H1 (cell line): ENCODE data around the gene TGM3. TPM values are rescaled to one million over a fixed set of nuclear protein-coding genes. Genes with fewer than 3 reads are reported as not detected.

Source experiments
- CTCF ChIA-PET: fragments of 300-600 bp; sonication (Branson Sonifier 250); formaldehyde crosslinking; loops from one replicate; lab custom pipeline; 2021; ENCODE audit not compliant: partially characterized antibody; lab: Charles Lee
- POLR2A ChIA-PET: fragments of 300-600 bp; sonication (Branson Sonifier 250); formaldehyde crosslinking; loops from one replicate; lab custom pipeline; 2021; ENCODE audit warnings: inconsistent platforms; ENCODE audit not compliant: partially characterized antibody; lab: Charles Lee
- DNase-seq, 2 experiments: peaks; one replicate each; pipeline versions ENCODE4 v3.0.0 to v3.0.0-alpha.2; 2010 to 2022; ENCODE audit warnings: low spot score in 2 of 2, low read depth in 1 of 2, mixed read lengths in 1 of 2
- FAIRE-seq: peaks from 2 replicates; lab custom pipeline; 2011; peaks lifted over from hg19 to GRCh38; lab: Jason Lieb, UNC
- H2AFZ ChIP-seq: 2 replicates; pipeline ENCODE4 v1.8.1; 2012; ENCODE audit warnings: low read length, inconsistent platforms
- H2AK5ac ChIP-seq: 2 replicates; pipeline ENCODE4 v1.6.1; 2013; ENCODE audit warnings: low read depth, low read length
- H2BK120ac ChIP-seq: replicated peaks from 2 replicates; pipeline ENCODE3; 2013; ENCODE audit warnings: low read depth, low read length, inconsistent platforms
- H2BK12ac ChIP-seq: 2 replicates; pipeline ENCODE4 v1.6.1; 2013; ENCODE audit warnings: low read depth, low read length
- H2BK15ac ChIP-seq: 2 replicates; pipeline ENCODE4 v1.6.1; 2013; ENCODE audit warnings: low read length
- H2BK20ac ChIP-seq: 2 replicates; pipeline ENCODE4 v1.6.1; 2013; ENCODE audit warnings: low read length
- H2BK5ac ChIP-seq: 2 replicates; pipeline ENCODE4 v1.6.1; 2013; ENCODE audit warnings: low read depth, low read length
- H3K14ac ChIP-seq: 2 replicates; pipeline ENCODE4 v1.6.1; 2013; ENCODE audit warnings: inconsistent platforms; ENCODE audit not compliant: insufficient read length
- H3K18ac ChIP-seq: 2 replicates; pipeline ENCODE4 v1.6.1; 2013; ENCODE audit warnings: low read length; ENCODE audit errors: extremely low read depth
- H3K23ac ChIP-seq: 2 replicates; pipeline ENCODE4 v1.6.1; 2013; ENCODE audit warnings: inconsistent platforms; ENCODE audit not compliant: insufficient read length
- H3K23me2 ChIP-seq: 2 replicates; pipeline ENCODE4 v1.6.1; 2013; ENCODE audit warnings: low read depth, low read length
- H3K27ac ChIP-seq: 2 replicates; pipeline ENCODE4 v1.6.1; 2011; ENCODE audit warnings: low read depth, low read length, inconsistent platforms
- H3K27me3 ChIP-seq, 4 experiments: replicated peaks in 1 of 4; 1 replicate in 1 of 4; 2 replicates in 3 of 4; pipeline versions ENCODE4 v1.6.1 to v1.8.1; 2011 to 2013; ENCODE audit warnings: low read length in 3 of 4, mild to moderate bottlenecking in 3 of 4, inconsistent platforms in 2 of 4, mixed read lengths in 2 of 4, moderate library complexity in 1 of 4; ENCODE audit not compliant: control insufficient read depth in 3 of 4, insufficient read depth in 3 of 4; ENCODE audit errors: extremely low read depth in 1 of 4
- H3K36me3 ChIP-seq, 4 experiments: 2 replicates each; pipeline versions ENCODE4 v1.6.1 to v1.8.1; 2011 to 2013; ENCODE audit warnings: mild to moderate bottlenecking in 4 of 4, low read length in 3 of 4, moderate library complexity in 2 of 4, control low read depth in 1 of 4, inconsistent platforms in 1 of 4; ENCODE audit not compliant: insufficient read depth in 4 of 4, control insufficient read depth in 2 of 4
- H3K4ac ChIP-seq: replicated peaks from 2 replicates; pipeline ENCODE3; 2013; ENCODE audit warnings: low read length, low read depth, mixed read lengths, inconsistent platforms; ENCODE audit not compliant: insufficient read length
- H3K4me1 ChIP-seq, 4 experiments: replicated peaks in 1 of 4; 1 replicate in 1 of 4; 2 replicates in 3 of 4; pipeline versions ENCODE4 v1.6.1 to v1.8.1; 2011 to 2013; ENCODE audit warnings: low read length in 3 of 4, inconsistent platforms in 2 of 4, mixed read lengths in 1 of 4; ENCODE audit not compliant: insufficient read depth in 4 of 4, control insufficient read depth in 3 of 4
- H3K4me2 ChIP-seq, 2 experiments: 2 replicates each; pipeline versions ENCODE4 v1.6.1 to v1.8.1; 2011 to 2013; ENCODE audit warnings: low read depth in 2 of 2, low read length in 2 of 2, control low read depth in 1 of 2, inconsistent platforms in 1 of 2, mild to moderate bottlenecking in 1 of 2; ENCODE audit not compliant: insufficient read depth in 1 of 2
- H3K4me3 ChIP-seq, 4 experiments: fragments of 200-600, 300-600 bp in 1 of 4; sonication (generic), shearing (Covaris generic), sonication (Bioruptor Twin) in 1 of 4; 2 replicates each; pipeline versions ENCODE4 v1.5.1 to v1.8.1; 2011 to 2016; ENCODE audit warnings: low read length in 4 of 4, low read depth in 3 of 4, control low read depth in 2 of 4, inconsistent platforms in 2 of 4, mild to moderate bottlenecking in 2 of 4, mixed read lengths in 1 of 4, moderate library complexity in 1 of 4; ENCODE audit not compliant: insufficient read depth in 2 of 4; ENCODE audit errors: extremely low read depth in 1 of 4
- H3K56ac ChIP-seq: replicated peaks from 2 replicates; pipeline ENCODE3; 2013; ENCODE audit warnings: low read depth, mild to moderate bottlenecking, mixed read lengths, low read length, inconsistent platforms; ENCODE audit not compliant: insufficient read length
- H3K79me1 ChIP-seq: 2 replicates; pipeline ENCODE4 v1.6.1; 2013; ENCODE audit warnings: low read depth, low read length, control low read depth
- H3K79me2 ChIP-seq, 2 experiments: 2 replicates each; pipeline versions ENCODE4 v1.6.1 to v1.8.1; 2012 to 2013; ENCODE audit warnings: low read length in 2 of 2, mild to moderate bottlenecking in 2 of 2, inconsistent platforms in 1 of 2; ENCODE audit not compliant: insufficient read depth in 2 of 2, control insufficient read depth in 1 of 2
- H3K9ac ChIP-seq, 4 experiments: replicated peaks in 1 of 4; 1 replicate in 1 of 4; 2 replicates in 3 of 4; pipeline versions ENCODE4 v1.6.1 to v1.8.1; 2011 to 2013; ENCODE audit warnings: low read depth in 3 of 4, low read length in 3 of 4, control low read depth in 2 of 4, mild to moderate bottlenecking in 2 of 4, moderate library complexity in 2 of 4, inconsistent platforms in 1 of 4; ENCODE audit errors: extremely low read depth in 1 of 4
- H3K9me3 ChIP-seq, 2 experiments: 2 replicates each; pipeline versions ENCODE4 v1.6.1 to v1.8.1; 2012 to 2013; ENCODE audit warnings: mild to moderate bottlenecking in 2 of 2, moderate library complexity in 2 of 2, control low read depth in 1 of 2, inconsistent platforms in 1 of 2, low read depth in 1 of 2, low read length in 1 of 2, mixed read lengths in 1 of 2; ENCODE audit not compliant: insufficient read depth in 2 of 2
- H4K20me1 ChIP-seq, 2 experiments: replicated peaks in 1 of 2; 2 replicates each; pipeline versions ENCODE3 to v1.8.1; 2011 to 2013; ENCODE audit warnings: inconsistent platforms in 2 of 2, low read length in 2 of 2, mild to moderate bottlenecking in 1 of 2; ENCODE audit not compliant: insufficient read depth in 2 of 2, control insufficient read depth in 1 of 2
- H4K5ac ChIP-seq: 2 replicates; pipeline ENCODE4 v1.6.1; 2013; ENCODE audit warnings: low read length, low read depth, mixed read lengths, inconsistent platforms; ENCODE audit not compliant: insufficient read length
- H4K8ac ChIP-seq: 2 replicates; pipeline ENCODE4 v1.8.0; 2013; ENCODE audit warnings: mild to moderate bottlenecking, moderate library complexity, low read length, inconsistent platforms; ENCODE audit not compliant: insufficient read depth; ENCODE audit errors: extremely low read depth
- H4K91ac ChIP-seq: replicated peaks from 2 replicates; pipeline ENCODE3; 2013; ENCODE audit warnings: low read length, mixed read lengths, inconsistent platforms; ENCODE audit not compliant: insufficient read length
- ASH2L ChIP-seq: fragments of 200-600, 300-600 bp; sonication (generic); IDR thresholded peaks from one replicate; pipeline ENCODE4 v1.7.1; 2017; ENCODE audit warnings: low read length
- CHD1 ChIP-seq: IDR thresholded peaks from 2 replicates; pipeline ENCODE4 v1.6.1; 2012; ENCODE audit warnings: low read depth, low read length, improper control_type of control experiment
- CHD2 ChIP-seq: IDR thresholded peaks from 2 replicates; pipeline ENCODE4 v1.6.1; 2012; ENCODE audit warnings: low read length, improper control_type of control experiment
- GABPA ChIP-seq: IDR thresholded peaks from 2 replicates; pipeline ENCODE4 v1.6.1; 2011; ENCODE audit warnings: mild to moderate bottlenecking, low read length, moderate library complexity, borderline replicate concordance; ENCODE audit not compliant: insufficient read depth
- KDM1A ChIP-seq: fragments of 200-600, 300-600 bp; sonication (generic); IDR thresholded peaks from 2 replicates; pipeline ENCODE4 v1.7.1; 2016; ENCODE audit warnings: mild to moderate bottlenecking, low read length, borderline replicate concordance
- KDM5A ChIP-seq: fragments of 200-600 bp; IDR thresholded peaks from 2 replicates; pipeline ENCODE4 v1.7.1; 2012; ENCODE audit warnings: mild to moderate bottlenecking, low read length, inconsistent platforms, mixed read lengths
- SP1 ChIP-seq: IDR thresholded peaks from 2 replicates; pipeline ENCODE4 v1.6.1; 2011; ENCODE audit warnings: low read depth, low read length
- TAF1 ChIP-seq: IDR thresholded peaks from 2 replicates; pipeline ENCODE4 v1.6.1; 2011; ENCODE audit warnings: mild to moderate bottlenecking, low read depth, low read length
- TBP ChIP-seq: IDR thresholded peaks from 2 replicates; pipeline ENCODE4 v1.6.1; 2011; ENCODE audit warnings: low read depth, low read length, improper control_type of control experiment
- TCF12 ChIP-seq: IDR thresholded peaks from 2 replicates; pipeline ENCODE4 v1.6.1; 2011; ENCODE audit warnings: low read depth, mild to moderate bottlenecking, low read length
- TEAD4 ChIP-seq: IDR thresholded peaks from 2 replicates; pipeline ENCODE4 v1.6.1; 2012; ENCODE audit warnings: low read depth, low read length, inconsistent platforms, mixed read lengths
- ZNF274 ChIP-seq: IDR thresholded peaks from 2 replicates; pipeline ENCODE4 v1.7.0; 2012; ENCODE audit warnings: low read length, borderline replicate concordance; ENCODE audit errors: extremely low read depth
- WGBS, 2 experiments: shearing (Covaris generic) in 1 of 2; methylation state at CpG; one replicate each; pipeline versions ENCODE4 v1.1.6 to v1.1.7; 2013 to 2015; ENCODE audit warnings: low lambda C conversion rate in 2 of 2, mixed read lengths in 2 of 2, inconsistent platforms in 1 of 2, low coverage in 1 of 2, missing lambda C conversion rate in 1 of 2; ENCODE audit not compliant: insufficient replicate concordance in 2 of 2, insufficient coverage in 1 of 2, insufficient read length in 1 of 2; ENCODE audit errors: extremely low coverage in 1 of 2, missing lambda C conversion rate in 1 of 2; 5-methylcytosine and 5-hydroxymethylcytosine counted together
- polyA plus RNA-seq, 7 experiments: library from polyadenylated mRNA; depleted of rRNA in 3 of 7; stranded (reverse) in 5 of 7; unstranded in 2 of 7; fragments of >200 nt in 5 of 7; fragments of 200-250 nt in 2 of 7; gene quantifications; 1 replicate in 5 of 7; 2 replicates in 1 of 7; 4 replicates in 1 of 7; pipeline versions ENCODE4 v1.2.1 to v1.2.3, GENCODE V29; 2011 to 2013; ENCODE audit warnings: missing spikeins in 2 of 7, mixed read lengths in 2 of 7
- total RNA-seq: library from RNA; stranded (reverse); fragmentation: NEBNext Ultra II Directional; extraction: Animal tissue kit (Norgen Biotek cat#: 25700); gene quantifications from 2 replicates; pipeline ENCODE4 v1.2.1, GENCODE V29; 2021
- TF ChIP-seq, protein P1 (sequence below): IDR thresholded peaks from 2 replicates; pipeline ENCODE4 v1.6.1; 2012; ENCODE audit warnings: inconsistent platforms

Gene TGM3
- total and polyA plus RNA-seq, 2 of the 8 experiments (the other 6 are each of a cell fraction or from before 2014, with no cell fraction given) = 0.12 TPM; not detected in 1

DNA sequence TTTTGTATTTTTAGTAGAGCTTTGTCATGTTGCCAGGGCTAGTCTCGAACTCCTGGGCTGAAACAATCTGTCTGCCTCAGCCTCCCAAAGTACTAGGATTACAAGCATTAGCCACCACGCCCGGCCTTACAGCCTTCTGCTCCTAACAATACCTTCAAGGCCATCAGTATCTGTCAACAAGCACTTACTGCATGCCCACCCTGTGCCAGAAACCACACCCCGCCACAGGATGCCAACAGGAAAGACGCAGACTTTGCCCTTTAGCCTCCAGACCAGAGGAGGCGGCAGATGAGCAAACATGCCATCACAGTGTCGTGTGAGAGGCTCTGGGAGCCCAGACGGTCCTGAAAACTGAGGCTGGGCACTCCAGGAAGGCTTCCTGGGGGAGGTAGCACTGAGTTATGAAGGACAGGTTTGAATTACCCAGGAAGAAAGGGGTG, 34.7 kb upstream of the TGM3 start:
- no peak overlapping the region for H4K91ac ChIP-seq
- POLR2A ChIA-PET = no interaction called here
- CTCF ChIA-PET = no interaction called here
- TF ChIP-seq TAF1 = no peak
- TF ChIP-seq, protein P1, sequence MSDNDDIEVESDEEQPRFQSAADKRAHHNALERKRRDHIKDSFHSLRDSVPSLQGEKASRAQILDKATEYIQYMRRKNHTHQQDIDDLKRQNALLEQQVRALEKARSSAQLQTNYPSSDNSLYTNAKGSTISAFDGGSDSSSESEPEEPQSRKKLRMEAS = no peak
- no peak for TF ChIP-seq GABPA
- TF ChIP-seq KDM5A = no peak
- TF ChIP-seq KDM1A = no peak
- no peak for TF ChIP-seq ASH2L
- no peak for TF ChIP-seq TCF12
- no peak for TF ChIP-seq ZNF274
- no peak for TF ChIP-seq TBP
- TF ChIP-seq SP1 = no peak
- no peak for TF ChIP-seq CHD2
- no peak for TF ChIP-seq CHD1
- TF ChIP-seq TEAD4 = no peak

More for the DNA sequence above, 34.7 kb upstream of the TGM3 start:
- FAIRE-seq = no peak
- no peak overlapping the region for H2AFZ ChIP-seq
- H3K4ac ChIP-seq = no peak overlapping the region
- no peak overlapping the region for H2BK5ac ChIP-seq
- H2BK20ac ChIP-seq = no peak overlapping the region
- no peaks in the 10 kb centered on the region for H3K27me3 ChIP-seq
- H4K5ac ChIP-seq = no peak overlapping the region
- H3K56ac ChIP-seq = no peak overlapping the region
- H3K4me3 ChIP-seq = no peak overlapping the region
- no peak overlapping the region for H2BK12ac ChIP-seq
- H3K23ac ChIP-seq = no peak overlapping the region
- no peaks in the 10 kb centered on the region for H3K79me2 ChIP-seq
- H2BK15ac ChIP-seq = no peak overlapping the region
- H3K18ac ChIP-seq = no peak overlapping the region
- no peak overlapping the region for H3K4me2 ChIP-seq
- H3K9me3 ChIP-seq = no peaks in the 10 kb centered on the region
- no peaks in the 10 kb centered on the region for H4K20me1 ChIP-seq
- no peak overlapping the region for H2AK5ac ChIP-seq
- H3K23me2 ChIP-seq = 0 out of 2 replicates have a peak, but pooled peaks cover 2% of the 10 kb centered on the region
- H3K9ac ChIP-seq = no peak overlapping the region
- H3K4me1 ChIP-seq = peaks cover 0 to 4% (median 1%) of the 10 kb centered on the region in 4 experiments; a peak in 4 of 7 replicates
- 79% methylated on average over 8 of the region's 8 CpGs; no CpG with 5 or more reads in 1 of the 2 experiments for WGBS, 2 experiments
- no peak overlapping the region for H3K14ac ChIP-seq
- no peaks in the 10 kb centered on the region for H3K36me3 ChIP-seq
- no peak overlapping the region for H2BK120ac ChIP-seq
- DNase-seq = no peak
- H3K79me1 ChIP-seq = no peaks in the 10 kb centered on the region
- H3K27ac ChIP-seq = no peak overlapping the region
- H4K8ac ChIP-seq = peak overlapping the region; percentile 42; the same call in 1 of the 2 replicates
